Measurements from ENCODE around the gene SSC5D. TPM values are rescaled to one million over a fixed set of nuclear protein-coding genes. Genes with fewer than 3 reads are reported as not detected.

Gene SSC5D
- total RNA-seq, 2 donors from 2014 or later: 2.2 to 7.4 TPM

DNA sequence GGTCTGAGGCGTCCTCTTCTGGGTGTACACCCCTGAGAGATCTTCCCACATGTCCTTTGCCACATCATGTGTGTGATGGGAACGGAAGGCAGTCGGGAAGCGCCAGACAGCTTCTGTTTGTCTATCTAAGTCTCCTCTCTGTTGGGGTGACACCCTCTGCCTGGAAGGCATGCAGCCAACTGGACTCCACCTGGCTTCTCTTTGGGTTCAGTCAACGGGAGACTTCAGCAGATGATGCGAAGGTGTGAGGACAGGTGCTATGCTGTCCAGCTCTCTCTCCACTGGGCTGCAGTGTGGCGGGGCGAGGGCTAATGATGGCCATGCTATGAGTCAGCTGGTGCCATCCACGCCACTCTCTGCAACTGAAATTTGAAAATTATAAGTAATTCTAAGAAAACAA, 71.4 kb downstream of the SSC5D start:
- H3K9me3 ChIP-seq: no peaks in the 10 kb centered on the region
- H3K4me3 ChIP-seq: no peak overlapping the region
- intact Hi-C loops (cut with DNase I): no loop called here
- no peaks in the 10 kb centered on the region for H3K4me1 ChIP-seq
- TF ChIP-seq, protein P1, sequence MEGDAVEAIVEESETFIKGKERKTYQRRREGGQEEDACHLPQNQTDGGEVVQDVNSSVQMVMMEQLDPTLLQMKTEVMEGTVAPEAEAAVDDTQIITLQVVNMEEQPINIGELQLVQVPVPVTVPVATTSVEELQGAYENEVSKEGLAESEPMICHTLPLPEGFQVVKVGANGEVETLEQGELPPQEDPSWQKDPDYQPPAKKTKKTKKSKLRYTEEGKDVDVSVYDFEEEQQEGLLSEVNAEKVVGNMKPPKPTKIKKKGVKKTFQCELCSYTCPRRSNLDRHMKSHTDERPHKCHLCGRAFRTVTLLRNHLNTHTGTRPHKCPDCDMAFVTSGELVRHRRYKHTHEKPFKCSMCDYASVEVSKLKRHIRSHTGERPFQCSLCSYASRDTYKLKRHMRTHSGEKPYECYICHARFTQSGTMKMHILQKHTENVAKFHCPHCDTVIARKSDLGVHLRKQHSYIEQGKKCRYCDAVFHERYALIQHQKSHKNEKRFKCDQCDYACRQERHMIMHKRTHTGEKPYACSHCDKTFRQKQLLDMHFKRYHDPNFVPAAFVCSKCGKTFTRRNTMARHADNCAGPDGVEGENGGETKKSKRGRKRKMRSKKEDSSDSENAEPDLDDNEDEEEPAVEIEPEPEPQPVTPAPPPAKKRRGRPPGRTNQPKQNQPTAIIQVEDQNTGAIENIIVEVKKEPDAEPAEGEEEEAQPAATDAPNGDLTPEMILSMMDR (IDR thresholded peaks at IDR 0.05): no peak
- DNase-seq: no peak
- H3K27me3 ChIP-seq: no peaks in the 10 kb centered on the region
- H3K36me3 ChIP-seq: no peaks in the 10 kb centered on the region
- no peak overlapping the region for H3K9ac ChIP-seq (ENCODE audit: low read depth in 2 of 2, low read length in 2 of 2)
- H3K27ac ChIP-seq: no peak overlapping the region

DNA sequence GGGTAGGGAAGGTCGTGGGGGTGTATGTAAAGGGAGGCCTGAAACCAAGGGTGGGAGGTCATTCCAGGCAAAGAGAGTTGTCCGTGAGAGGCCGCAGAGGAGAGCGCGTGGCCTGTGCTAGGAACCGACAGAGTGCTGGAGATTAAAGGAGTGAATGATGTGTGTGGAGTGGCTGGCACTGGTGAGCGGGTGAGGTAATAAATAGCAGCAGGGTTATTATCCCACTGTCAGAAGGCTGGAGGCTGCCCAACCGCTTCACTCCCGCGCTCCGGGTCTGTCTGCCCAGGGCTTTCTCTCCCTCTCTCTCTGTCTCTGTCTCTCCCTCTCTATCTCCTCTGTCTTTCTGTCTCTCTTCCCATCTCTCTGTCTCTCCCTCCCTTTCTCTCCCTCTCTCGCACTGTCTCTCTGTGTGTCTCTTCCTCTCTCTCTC, 75.0 kb downstream of the SSC5D start:
- Histone ChIP-seq H3K9me3 (no peaks in the 10 kb centered on the region), H3K27me3 (no peaks in the 10 kb centered on the region), H3K27ac (no peak overlapping the region), H3K4me1 (no peaks in the 10 kb centered on the region), H3K4me3 (no peak overlapping the region), H3K36me3 (no peaks in the 10 kb centered on the region), H3K9ac (ENCODE audit: low read depth in 2 of 2, low read length in 2 of 2) (no peak overlapping the region)
- TF ChIP-seq, protein P1 (IDR thresholded peaks at IDR 0.05): no peak
- DNase-seq: no peak
- intact Hi-C loops (cut with DNase I): no loop called here

DNA sequence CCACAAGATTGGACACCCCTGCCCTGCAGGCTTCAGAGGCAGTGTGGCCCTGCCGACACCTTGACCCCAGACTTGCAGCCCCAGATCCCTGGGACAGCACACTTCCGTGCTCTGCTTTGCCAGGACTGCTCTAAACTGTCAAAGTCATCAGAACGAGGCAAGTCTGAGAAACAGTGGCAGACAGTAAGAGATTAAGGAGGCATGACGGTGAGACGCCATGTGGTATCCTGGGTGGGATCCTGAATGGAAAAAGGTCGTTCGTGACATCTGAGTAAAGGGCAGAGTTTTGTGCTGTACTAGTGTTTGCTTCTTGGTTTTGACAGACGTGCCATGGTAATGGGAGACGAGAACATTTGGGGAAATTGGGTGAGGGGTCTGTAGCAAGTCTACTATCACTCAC, 78.6 kb downstream of the SSC5D start:
- no peak overlapping the region for H3K9ac ChIP-seq (ENCODE audit: low read depth in 2 of 2, low read length in 2 of 2)
- no peaks in the 10 kb centered on the region for H3K9me3 ChIP-seq
- DNase-seq: no peak
- no peak overlapping the region for H3K4me3 ChIP-seq
- H3K36me3 ChIP-seq: no peaks in the 10 kb centered on the region
- TF ChIP-seq, protein P1 (IDR thresholded peaks at IDR 0.05): no peak
- no peaks in the 10 kb centered on the region for H3K4me1 ChIP-seq
- H3K27ac ChIP-seq: no peak overlapping the region
- H3K27me3 ChIP-seq: no peaks in the 10 kb centered on the region
- intact Hi-C loops (cut with DNase I): no loop called here

DNA sequence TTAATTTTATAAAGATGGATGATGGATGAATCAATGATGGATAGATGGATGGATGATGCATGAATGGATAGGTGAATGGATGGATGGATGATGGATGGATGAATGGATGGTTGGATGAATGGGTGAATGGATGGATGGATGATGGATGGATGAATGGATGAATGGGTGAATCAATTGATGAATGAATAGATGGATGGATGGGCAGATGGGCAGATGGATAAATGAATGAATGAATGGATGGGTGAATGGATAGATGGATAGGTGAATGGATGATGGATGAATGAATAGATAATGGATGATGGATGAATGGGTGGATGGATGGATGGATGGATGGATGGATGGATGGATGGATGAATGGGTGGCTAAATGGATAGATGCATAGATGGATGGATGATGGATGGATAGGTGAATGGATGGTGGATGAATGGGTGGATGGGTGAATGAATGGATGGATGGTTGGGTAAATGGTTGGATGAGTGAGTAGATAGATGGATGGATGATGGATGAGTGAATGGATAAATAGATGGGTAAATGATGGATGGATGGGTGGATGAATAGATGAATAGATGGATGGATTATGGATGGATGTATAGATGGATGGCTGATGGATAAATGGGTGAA, 79.6 kb downstream of the SSC5D start:
- DNase-seq: no peak
- no peak overlapping the region for H3K4me3 ChIP-seq
- no peaks in the 10 kb centered on the region for H3K36me3 ChIP-seq
- TF ChIP-seq, protein P1 (IDR thresholded peaks at IDR 0.05): no peak
- no peak overlapping the region for H3K9ac ChIP-seq (ENCODE audit: low read depth in 2 of 2, low read length in 2 of 2)
- intact Hi-C loops (cut with DNase I): no loop called here
- no peaks in the 10 kb centered on the region for H3K4me1 ChIP-seq
- no peaks in the 10 kb centered on the region for H3K27me3 ChIP-seq
- no peak overlapping the region for H3K27ac ChIP-seq
- H3K9me3 ChIP-seq: no peaks in the 10 kb centered on the region

Other genes with a start within 250 kb of the SSC5D start
- gene PPP6R1, start 229.4 kb upstream of the SSC5D start, total RNA-seq: 10 to 100 TPM; 65.1 to 97.2 TPM
- 10 to 100 TPM; 29.0 to 82.3 TPM for gene HSPBP1, start 208.3 kb upstream of the SSC5D start, total RNA-seq
- gene BRSK1, start 204.4 kb upstream of the SSC5D start, total RNA-seq: 1 to 10 TPM in 1 of 2 donors, under 1 TPM in 1; 0.59 to 2.3 TPM
- 10 to 100 TPM in 1 of 2 donors, 1 to 10 TPM in 1; 9.7 to 47.2 TPM for gene TMEM150B, start 163.1 kb upstream of the SSC5D start, total RNA-seq
- 10 to 100 TPM; 14.9 to 24.9 TPM for gene KMT5C, start 148.6 kb upstream of the SSC5D start, total RNA-seq
- 10 to 100 TPM; 12.9 to 15.2 TPM for gene COX6B2, start 133.7 kb upstream of the SSC5D start, total RNA-seq
- not detected for gene GARIN5B, start 125.2 kb upstream of the SSC5D start, total RNA-seq
- gene IL11, start 118.0 kb upstream of the SSC5D start, total RNA-seq: under 1 TPM in 1 of 2 donors, not detected in 1; 0.64 TPM
- not detected for gene TMEM190, start 111.6 kb upstream of the SSC5D start, total RNA-seq
- gene TMEM238, start 104.1 kb upstream of the SSC5D start, total RNA-seq: 10 to 100 TPM; 78.1 to 85.9 TPM
- gene RPL28, start 102.5 kb upstream of the SSC5D start, total RNA-seq: 1,000 to 10,000 TPM; 1,447 to 1,819 TPM
- gene UBE2S, start 80.6 kb upstream of the SSC5D start, total RNA-seq: 100 to 1,000 TPM in 1 of 2 donors, 10 to 100 TPM in 1; 43.8 to 147 TPM
- gene SHISA7, start 45.1 kb upstream of the SSC5D start, total RNA-seq: not detected
- gene ISOC2, start 26.8 kb upstream of the SSC5D start, total RNA-seq: 100 to 1,000 TPM in 1 of 2 donors, 10 to 100 TPM in 1; 89.8 to 132 TPM
- gene C19orf85, start 23.7 kb upstream of the SSC5D start, total RNA-seq: not detected
- gene ZNF628, start 11.8 kb upstream of the SSC5D start, total RNA-seq: 1 to 10 TPM; 8.6 to 8.9 TPM
- gene NAT14, start 3.2 kb upstream of the SSC5D start, total RNA-seq: 1 to 10 TPM; 4.9 to 7.7 TPM
- gene SBK2, start 48.7 kb downstream of the SSC5D start, total RNA-seq: not detected
- not detected for gene SBK3, start 57.1 kb downstream of the SSC5D start, total RNA-seq
- 1 to 10 TPM; 8.0 to 8.7 TPM for gene ZNF579, start 92.4 kb downstream of the SSC5D start, total RNA-seq
- 10 to 100 TPM; 12.2 to 14.5 TPM for gene FIZ1, start 111.1 kb downstream of the SSC5D start, total RNA-seq
- 10 to 100 TPM; 30.4 to 33.9 TPM for gene ZNF524, start 111.9 kb downstream of the SSC5D start, total RNA-seq
- 10 to 100 TPM; 12.9 to 13.1 TPM for gene ZNF865, start 117.2 kb downstream of the SSC5D start, total RNA-seq
- 10 to 100 TPM in 1 of 2 donors, 1 to 10 TPM in 1; 9.9 to 10.2 TPM for gene ZNF784, start 136.1 kb downstream of the SSC5D start, total RNA-seq
- 10 to 100 TPM; 18.0 to 28.6 TPM for gene ZNF580, start 152.6 kb downstream of the SSC5D start, total RNA-seq
- 10 to 100 TPM; 16.0 to 20.3 TPM for gene ZNF581, start 155.2 kb downstream of the SSC5D start, total RNA-seq
- 1 to 10 TPM; 2.6 to 4.8 TPM for gene CCDC106, start 159.8 kb downstream of the SSC5D start, total RNA-seq
- gene U2AF2, start 166.6 kb downstream of the SSC5D start, total RNA-seq: 100 to 1,000 TPM; 146 to 289 TPM
- gene EPN1, start 186.8 kb downstream of the SSC5D start, total RNA-seq: 100 to 1,000 TPM; 257 to 259 TPM
- not detected for gene NLRP9, start 250.0 kb downstream of the SSC5D start, total RNA-seq